K562 (cell line): ENCODE measurements around the gene C2CD2. TPM values are rescaled to one million over a fixed set of nuclear protein-coding genes. Genes with fewer than 3 reads are reported as not detected.

Experiments
- BHLHE40 ChIP-seq: IDR thresholded peaks from 2 replicates; pipeline ENCODE4 v1.6.1; 2011; ENCODE audit warnings: low read length, improper control_type of control experiment
- E2F3 ChIP-seq: fragments of 250-450 bp; sonication (Bioruptor Pico); IDR thresholded peaks from 2 replicates; pipeline ENCODE4 v1.4.0; 2020; ENCODE audit warnings: mild to moderate bottlenecking
- ETS2 ChIP-seq: IDR thresholded peaks from 2 replicates; pipeline ENCODE4 v1.6.1; 2016; ENCODE audit warnings: borderline replicate concordance, missing genetic modification characterization, mild to moderate bottlenecking, moderate library complexity, missing compliant biosample characterization; ENCODE audit not compliant: poor library complexity, severe bottlenecking
- ETV5 ChIP-seq: sonication (generic); formaldehyde crosslinking; IDR thresholded peaks from 2 replicates; pipeline ENCODE4 v1.4.0; 2020; ENCODE audit warnings: low read depth, mild to moderate bottlenecking, missing genetic modification reagents
- FOSL1 ChIP-seq: fragments of 200-800 bp; sonication (Bioruptor generic); conservative IDR thresholded peaks from 2 replicates; pipeline ENCODE4 v1.6.1; 2016; ENCODE audit warnings: missing genetic modification characterization, missing compliant biosample characterization
- FOXA3 ChIP-seq, 2 experiments: fragments of 450-650 bp in 1 of 2; sonication (generic) in 1 of 2; formaldehyde crosslinking; IDR thresholded peaks in 1 of 2; conservative IDR thresholded peaks in 1 of 2; 2 replicates each; pipeline versions ENCODE4 v1.4.0 to v1.8.0; 2020 to 2022; ENCODE audit warnings: mild to moderate bottlenecking in 2 of 2, missing genetic modification reagents in 1 of 2
- HMBOX1 ChIP-seq: sonication (generic); IDR thresholded peaks from 2 replicates; pipeline ENCODE4 v1.6.1; 2016
- IRF1 ChIP-seq: sonication (generic); formaldehyde crosslinking; IDR thresholded peaks from 2 replicates; pipeline ENCODE4 v1.8.0; 2022; ENCODE audit warnings: missing genetic modification reagents, mild to moderate bottlenecking, borderline replicate concordance
- MTF1 ChIP-seq: fragments of 250-450 bp; sonication (Bioruptor Pico); IDR thresholded peaks from 2 replicates; pipeline ENCODE4 v1.9.0; 2021; ENCODE audit warnings: moderate library complexity, mild to moderate bottlenecking, inconsistent platforms, borderline replicate concordance
- SRF ChIP-seq, 2 experiments: fragments of 250-450, 450-650 bp in 1 of 2; sonication (Bioruptor Pico) in 1 of 2; sonication (generic) in 1 of 2; formaldehyde crosslinking; IDR thresholded peaks; 2 replicates each; pipeline versions ENCODE4 v1.5.0 to v1.5.1; 2020 to 2022; ENCODE audit warnings: mild to moderate bottlenecking in 1 of 2, missing genetic modification reagents in 1 of 2
- TCF3 ChIP-seq: sonication (generic); formaldehyde crosslinking; IDR thresholded peaks from 2 replicates; pipeline ENCODE4 v1.4.0; 2020; ENCODE audit warnings: mild to moderate bottlenecking, missing genetic modification reagents
- YY1 ChIP-seq, 3 experiments: IDR thresholded peaks; 2 replicates each; pipeline ENCODE4 v1.6.1; 2011; ENCODE audit warnings: low read length in 2 of 3, mild to moderate bottlenecking in 2 of 3, moderate library complexity in 2 of 3, borderline replicate concordance in 1 of 3, control low read depth in 1 of 3, low read depth in 1 of 3; ENCODE audit not compliant: insufficient read depth in 3 of 3, insufficient replicate concordance in 2 of 3, control insufficient read depth in 1 of 3, insufficient read length in 1 of 3; ENCODE audit errors: extremely low read depth in 1 of 3
- ZBTB9 ChIP-seq: fragments of 450-650 bp; formaldehyde crosslinking; IDR thresholded peaks from 2 replicates; pipeline ENCODE4 v1.4.0; 2020; ENCODE audit warnings: mild to moderate bottlenecking, moderate library complexity
- ZNF586 ChIP-seq: fragments of 450-650 bp; formaldehyde crosslinking; conservative IDR thresholded peaks from 2 replicates; pipeline ENCODE4 v1.4.0; 2020; ENCODE audit warnings: mild to moderate bottlenecking, moderate library complexity
- polyA plus RNA-seq, 8 experiments: library from polyadenylated mRNA; depleted of rRNA in 4 of 8; stranded (reverse) in 5 of 8; unstranded in 3 of 8; fragments of >200 nt; fragmentation: Nextera tagmentation in 2 of 8; fragmentation: Illumina TruSeq in 1 of 8; extraction: Ambion mirVana in 2 of 8; extraction: Trizol in 1 of 8; gene quantifications; 2 replicates each; pipeline versions ENCODE4 v1.2.1 to v1.2.3, GENCODE V29; 2011 to 2014; ENCODE audit warnings: inconsistent platforms in 1 of 8, missing spikeins in 1 of 8
- total RNA-seq, 7 experiments: library from RNA; depleted of rRNA in 6 of 7; stranded (reverse); fragments of >200 nt in 6 of 7; fragmentation: Illumina TruSeq in 2 of 7; extraction: Trizol in 2 of 7; gene quantifications; 2 replicates each; pipeline versions ENCODE4 v1.2.1 to v1.2.3, GENCODE V29; 2011 to 2021; ENCODE audit warnings: low replicate concordance in 1 of 7
- TF ChIP-seq, protein P1 (sequence below): IDR thresholded peaks from 3 replicates; pipeline ENCODE4 v1.6.1; 2011; ENCODE audit warnings: borderline replicate concordance, mild to moderate bottlenecking, moderate library complexity; ENCODE audit not compliant: insufficient read length; ENCODE audit errors: extremely low read depth

Gene C2CD2
- total and polyA plus RNA-seq, 9 of the 15 experiments (the other 6 are each of a cell fraction or from before 2014, with no cell fraction given), result 1.3 to 21.6 (median 12.1) TPM

- TF ChIP-seq, protein P1, sequence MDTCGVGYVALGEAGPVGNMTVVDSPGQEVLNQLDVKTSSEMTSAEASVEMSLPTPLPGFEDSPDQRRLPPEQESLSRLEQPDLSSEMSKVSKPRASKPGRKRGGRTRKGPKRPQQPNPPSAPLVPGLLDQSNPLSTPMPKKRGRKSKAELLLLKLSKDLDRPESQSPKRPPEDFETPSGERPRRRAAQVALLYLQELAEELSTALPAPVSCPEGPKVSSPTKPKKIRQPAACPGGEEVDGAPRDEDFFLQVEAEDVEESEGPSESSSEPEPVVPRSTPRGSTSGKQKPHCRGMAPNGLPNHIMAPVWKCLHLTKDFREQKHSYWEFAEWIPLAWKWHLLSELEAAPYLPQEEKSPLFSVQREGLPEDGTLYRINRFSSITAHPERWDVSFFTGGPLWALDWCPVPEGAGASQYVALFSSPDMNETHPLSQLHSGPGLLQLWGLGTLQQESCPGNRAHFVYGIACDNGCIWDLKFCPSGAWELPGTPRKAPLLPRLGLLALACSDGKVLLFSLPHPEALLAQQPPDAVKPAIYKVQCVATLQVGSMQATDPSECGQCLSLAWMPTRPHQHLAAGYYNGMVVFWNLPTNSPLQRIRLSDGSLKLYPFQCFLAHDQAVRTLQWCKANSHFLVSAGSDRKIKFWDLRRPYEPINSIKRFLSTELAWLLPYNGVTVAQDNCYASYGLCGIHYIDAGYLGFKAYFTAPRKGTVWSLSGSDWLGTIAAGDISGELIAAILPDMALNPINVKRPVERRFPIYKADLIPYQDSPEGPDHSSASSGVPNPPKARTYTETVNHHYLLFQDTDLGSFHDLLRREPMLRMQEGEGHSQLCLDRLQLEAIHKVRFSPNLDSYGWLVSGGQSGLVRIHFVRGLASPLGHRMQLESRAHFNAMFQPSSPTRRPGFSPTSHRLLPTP, result no peak
- TF ChIP-seq FOXA3 (CRISPR knock-in tag; conservative IDR thresholded peaks at IDR 0.05 in 1 of 2, IDR thresholded peaks at IDR 0.05 in 1 of 2), result no peak
- TF ChIP-seq ETV5, result peak; percentile 68; the same call in 1 of the 2 replicates
- no peak for TF ChIP-seq ZBTB9 (CRISPR knock-in tag)
- no peak for TF ChIP-seq IRF1 (CRISPR knock-in tag)
- TF ChIP-seq MTF1 (CRISPR knock-in tag), result no peak
- TF ChIP-seq HMBOX1, result no peak
- no peak for TF ChIP-seq SRF (CRISPR knock-in tag; IDR thresholded peaks at IDR 0.05)
- no peak for TF ChIP-seq BHLHE40
- no peak for TF ChIP-seq E2F3
- no peak; the same call in 1 of the 2 replicates for TF ChIP-seq FOSL1
- no peak for TF ChIP-seq ETS2 (tag)
- TF ChIP-seq ZNF586, result no peak
- TF ChIP-seq TCF3 (CRISPR knock-in tag), result peak; percentile 62
- TF ChIP-seq YY1 (IDR thresholded peaks at IDR 0.05; ENCODE audit: borderline replicate concordance in 1 of 3, control insufficient read depth in 1 of 3, extremely low read depth in 1 of 3, insufficient read depth in 3 of 3, insufficient read length in 1 of 3, insufficient replicate concordance in 2 of 3, low read depth in 1 of 3, low read length in 2 of 3), result no peak
These were observed 4.4 kb upstream of the C2CD2 start (continued) for GRCh38 chr21:41957991-41958766.
